ENCODE measurements around the gene ISM2.

ISM2 gene

GRCh38 chr14:77457115-77457521 is 41.5 kb downstream of the ISM2 start:
- no peak for TF ChIP-seq CTCF (conservative IDR thresholded peaks at IDR 0.05; ENCODE audit: low read depth, low read length)
- H3K4me3 ChIP-seq (ENCODE audit: low read depth, low read length) = peak overlapping the region; percentile 94
- DNase-seq (ENCODE audit: low read depth) = peak; percentile 50

- no peak for DNase-seq (ENCODE audit: low read depth)
- TF ChIP-seq CTCF (conservative IDR thresholded peaks at IDR 0.05; ENCODE audit: low read depth, low read length) = no peak
- H3K4me3 ChIP-seq (ENCODE audit: low read depth, low read length) = no peak overlapping the region
These were observed 42.5 kb downstream of the ISM2 start for GRCh38 chr14:77455966-77456640.

GRCh38 chr14:77442196-77442595 is 56.4 kb downstream of the ISM2 start:
- DNase-seq (ENCODE audit: low read depth) = no peak
- H3K4me3 ChIP-seq (ENCODE audit: low read depth, low read length) = no peak overlapping the region
- no peak for TF ChIP-seq CTCF (conservative IDR thresholded peaks at IDR 0.05; ENCODE audit: low read depth, low read length)

- TF ChIP-seq CTCF (conservative IDR thresholded peaks at IDR 0.05; ENCODE audit: low read depth, low read length) = no peak
- DNase-seq (ENCODE audit: low read depth) = no peak
- H3K4me3 ChIP-seq (ENCODE audit: low read depth, low read length) = no peak overlapping the region
These were observed 58.8 kb downstream of the ISM2 start for GRCh38 chr14:77439861-77440260.

GRCh38 chr14:77438596-77438995 is 60.0 kb downstream of the ISM2 start:
- TF ChIP-seq CTCF (conservative IDR thresholded peaks at IDR 0.05; ENCODE audit: low read depth, low read length) = no peak
- no peak for DNase-seq (ENCODE audit: low read depth)
- no peak overlapping the region for H3K4me3 ChIP-seq (ENCODE audit: low read depth, low read length)

GRCh38 chr14:77436042-77436441 is 62.6 kb downstream of the ISM2 start:
- H3K4me3 ChIP-seq (ENCODE audit: low read depth, low read length) = no peak overlapping the region
- peak; percentile 8 for DNase-seq (ENCODE audit: low read depth)
- TF ChIP-seq CTCF (conservative IDR thresholded peaks at IDR 0.05; ENCODE audit: low read depth, low read length) = no peak

GRCh38 chr14:77426396-77426795 is 72.2 kb downstream of the ISM2 start:
- no peak for DNase-seq (ENCODE audit: low read depth)
- no peak for TF ChIP-seq CTCF (conservative IDR thresholded peaks at IDR 0.05; ENCODE audit: low read depth, low read length)
- H3K4me3 ChIP-seq (ENCODE audit: low read depth, low read length) = no peak overlapping the region
